ENCODE data around the gene P3H4. TPM values are rescaled to one million over a fixed set of nuclear protein-coding genes. Genes with fewer than 3 reads are reported as not detected.
"Not testable (repeated sequence)": the region's sequence is repeated elsewhere in the genome, so short reads cannot be mapped to it uniquely, and the experiment has no call there.

Gene P3H4
- total and polyA plus RNA-seq, 7 donors: 3.0 to 12.3 (median 9.9) TPM

DNA sequence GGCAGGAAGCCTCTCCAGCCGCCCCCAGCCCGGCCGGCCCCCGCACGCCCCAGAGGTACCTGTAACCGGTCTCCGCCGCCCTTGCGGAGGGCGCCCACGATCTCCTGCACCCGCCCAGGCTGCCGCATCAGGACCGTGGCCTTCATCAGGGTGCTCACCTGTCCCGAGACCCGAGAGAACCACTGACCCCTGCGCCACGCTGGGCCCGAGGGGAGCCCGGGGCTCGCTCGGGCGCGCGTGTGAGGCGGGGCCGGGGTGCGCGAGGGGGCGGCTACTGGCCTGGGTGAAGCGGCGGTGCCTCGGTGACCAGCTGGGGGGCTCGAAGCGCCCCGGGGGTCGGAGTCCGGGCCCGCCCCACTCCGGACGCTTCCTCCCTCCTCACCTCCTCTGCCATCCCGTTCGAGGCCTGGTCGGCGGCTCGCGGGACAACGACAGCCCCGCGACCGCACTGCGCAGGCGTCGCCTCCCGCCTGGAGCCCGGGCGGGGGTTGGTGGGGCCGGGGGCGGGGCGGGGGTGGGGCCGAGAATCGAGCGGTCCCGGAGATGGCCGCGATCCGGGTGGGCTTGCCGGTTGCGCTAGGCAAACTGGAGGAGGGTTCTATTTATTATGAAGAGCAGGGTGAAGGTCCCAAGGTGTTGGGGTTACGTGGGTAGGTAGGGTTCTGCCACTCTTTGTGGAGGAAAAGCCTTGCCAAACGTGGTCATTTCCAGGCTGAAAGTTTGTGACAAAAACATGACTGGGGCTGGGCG lies 24.2 kb upstream of the P3H4 start, which contains the start of gene NT5C3B:
TSS of gene NT5C3B (minus strand) at position 433 of the 750 bp plus-strand sequence. CDS start at position 394, 39 bp downstream.
- Histone ChIP-seq H3K36me3 (peaks cover 4 to 28% (median 14%) of the 10 kb centered on the region in 4 donors), H3K4me3 (peak within 1 kb of the TSS; percentile 68 to 97 (median 84)), H3K9me3 (no peaks in the 10 kb centered on the region), H3K4me1 (peaks cover 0 to 17% (median 15%) of the 10 kb centered on the region in 4 donors), H3K27ac (peak within 1 kb of the TSS; percentile 77 to 91 (median 86)), H3K27me3 (no peaks in the 10 kb centered on the region)
- no peak for TF ChIP-seq POLR2A (IDR thresholded peaks at IDR 0.05)
- TF ChIP-seq POLR2AphosphoS5 (IDR thresholded peaks at IDR 0.05): peak; percentile 49 to 76 (median 62)
- WGBS, 2 donors: 1% methylated on average over 72 of the region's 72 CpGs
- DNase-seq: peak; percentile 82
- intact Hi-C loops (cut with DNase I): loop anchor here (2.0 kb wide), 1 partner anchor 23 kb away; the partner anchor contains the start of gene FKBP10

DNA sequence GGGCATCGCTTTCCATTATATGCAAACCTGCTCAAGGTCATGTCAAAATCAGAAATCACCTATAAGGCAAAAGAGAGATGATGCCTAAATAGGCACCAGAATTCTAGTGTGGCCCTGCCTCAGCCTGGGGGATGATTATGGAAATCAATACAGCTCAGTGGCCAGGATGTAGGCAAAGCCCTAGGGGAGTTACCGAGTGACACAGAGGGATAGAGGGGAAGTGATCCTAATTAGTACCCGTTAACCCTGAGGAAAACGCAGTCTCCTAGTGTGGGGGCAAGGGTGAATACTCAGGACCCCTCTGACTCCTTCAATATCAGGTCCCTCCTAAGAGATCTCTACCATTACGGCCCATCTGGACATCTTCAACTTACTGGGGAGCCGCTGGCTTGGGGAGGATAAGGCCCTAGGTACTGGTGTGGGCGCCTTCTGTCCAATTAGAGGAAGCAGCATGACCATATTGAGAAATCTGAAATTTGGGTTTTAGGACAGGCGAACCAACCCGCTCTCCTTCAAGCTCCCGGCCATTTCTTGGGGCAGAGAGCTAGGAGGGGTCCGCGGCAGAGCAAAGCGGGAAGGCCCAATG lies 23.6 kb upstream of the P3H4 start:
- Histone ChIP-seq H3K4me3 (peak overlapping the region; percentile 68 to 97 (median 84)), H3K4me1 (peaks cover 0 to 17% (median 15%) of the 10 kb centered on the region in 4 donors), H3K27me3 (no peaks in the 10 kb centered on the region), H3K27ac (peak overlapping the region; percentile 77 to 91 (median 86)), H3K36me3 (peaks cover 11 to 35% (median 19%) of the 10 kb centered on the region in 4 donors), H3K9me3 (no peaks in the 10 kb centered on the region)
- no peak for TF ChIP-seq POLR2A (IDR thresholded peaks at IDR 0.05)
- DNase-seq: no peak
- intact Hi-C loops (cut with DNase I): loop anchor here (2.0 kb wide), 1 partner anchor 23 kb away; the partner anchor contains the start of gene FKBP10
- WGBS, 2 donors: 21 to 30% methylated on average over 13 of the region's 13 CpGs

DNA sequence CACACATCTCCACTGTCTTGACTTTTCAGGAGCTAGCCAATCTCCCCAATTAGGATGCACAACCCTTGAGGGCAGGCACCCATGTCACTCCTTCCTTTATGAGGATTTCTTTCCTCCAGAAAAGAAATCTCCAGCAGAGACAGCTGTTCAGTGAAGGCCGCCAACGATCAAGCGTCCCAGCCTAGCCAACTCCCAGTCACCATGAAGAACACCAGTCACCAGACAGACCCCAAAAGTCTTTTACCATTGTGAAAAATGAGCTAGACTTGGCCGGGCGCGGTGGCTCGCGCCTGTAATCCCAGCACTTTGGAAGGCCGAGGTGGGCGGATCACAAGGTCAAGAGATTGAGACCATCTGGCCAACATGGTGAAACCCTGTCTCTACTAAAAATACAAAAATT lies 18.2 kb upstream of the P3H4 start:
- H3K9me3 ChIP-seq; DNase-seq; intact Hi-C loops (cut with DNase I); H3K27me3 ChIP-seq; H3K27ac ChIP-seq; H3K4me3 ChIP-seq: not testable (repeated sequence)
- Histone ChIP-seq H3K4me1 (peaks cover 0 to 13% (median 6%) of the 10 kb centered on the region in 4 donors), H3K36me3 (peaks cover 24 to 85% (median 32%) of the 10 kb centered on the region in 4 donors)
- 86% methylated on average over 10 of the region's 10 CpGs for WGBS, 2 donors

DNA sequence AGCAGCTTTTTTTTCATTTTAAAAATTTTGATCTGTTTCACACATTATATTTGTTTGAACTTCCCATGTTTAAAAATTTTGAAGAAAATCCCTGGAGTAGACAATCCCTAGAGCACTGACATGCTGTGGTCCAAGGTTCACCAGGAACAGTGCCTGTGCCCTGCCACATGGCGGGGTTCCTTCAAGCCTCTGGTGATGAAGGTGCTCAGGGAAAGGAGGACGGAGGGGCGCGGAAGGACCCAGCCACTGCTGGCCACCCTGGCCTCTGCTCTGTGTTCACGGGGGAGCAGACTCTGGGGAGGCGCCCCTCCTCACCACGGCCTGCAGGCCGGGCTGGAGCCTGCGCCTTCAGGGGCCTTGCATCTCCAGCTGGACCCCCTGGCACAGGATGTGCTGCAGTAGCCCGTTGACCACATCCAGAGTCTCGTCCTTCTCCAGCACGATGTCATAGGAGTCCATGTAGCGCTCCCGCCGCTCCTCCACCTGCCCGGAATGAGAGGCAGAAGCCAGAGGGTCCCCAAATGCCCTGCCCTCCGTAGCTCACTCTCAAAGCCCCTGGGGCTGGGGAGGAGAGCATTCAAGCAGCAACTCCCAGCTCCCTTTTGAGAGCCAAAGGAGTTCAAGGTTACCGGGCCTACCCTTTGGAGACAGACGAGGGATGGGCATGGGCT lies 13.6 kb upstream of the P3H4 start:
- Histone ChIP-seq H3K9me3 (no peaks in the 10 kb centered on the region), H3K36me3 (peaks cover 12 to 54% (median 14%) of the 10 kb centered on the region in 4 donors), H3K27me3 (no peaks in the 10 kb centered on the region), H3K4me1 (peaks cover 0 to 6% (median 2%) of the 10 kb centered on the region in 4 donors), H3K27ac (no peak overlapping the region), H3K4me3 (no peak overlapping the region)
- intact Hi-C loops (cut with DNase I): no loop called here
- no peak for DNase-seq
- WGBS, 2 donors: 91 to 93% methylated on average over 19 of the region's 19 CpGs
- TF ChIP-seq, protein P1, sequence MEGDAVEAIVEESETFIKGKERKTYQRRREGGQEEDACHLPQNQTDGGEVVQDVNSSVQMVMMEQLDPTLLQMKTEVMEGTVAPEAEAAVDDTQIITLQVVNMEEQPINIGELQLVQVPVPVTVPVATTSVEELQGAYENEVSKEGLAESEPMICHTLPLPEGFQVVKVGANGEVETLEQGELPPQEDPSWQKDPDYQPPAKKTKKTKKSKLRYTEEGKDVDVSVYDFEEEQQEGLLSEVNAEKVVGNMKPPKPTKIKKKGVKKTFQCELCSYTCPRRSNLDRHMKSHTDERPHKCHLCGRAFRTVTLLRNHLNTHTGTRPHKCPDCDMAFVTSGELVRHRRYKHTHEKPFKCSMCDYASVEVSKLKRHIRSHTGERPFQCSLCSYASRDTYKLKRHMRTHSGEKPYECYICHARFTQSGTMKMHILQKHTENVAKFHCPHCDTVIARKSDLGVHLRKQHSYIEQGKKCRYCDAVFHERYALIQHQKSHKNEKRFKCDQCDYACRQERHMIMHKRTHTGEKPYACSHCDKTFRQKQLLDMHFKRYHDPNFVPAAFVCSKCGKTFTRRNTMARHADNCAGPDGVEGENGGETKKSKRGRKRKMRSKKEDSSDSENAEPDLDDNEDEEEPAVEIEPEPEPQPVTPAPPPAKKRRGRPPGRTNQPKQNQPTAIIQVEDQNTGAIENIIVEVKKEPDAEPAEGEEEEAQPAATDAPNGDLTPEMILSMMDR (IDR thresholded peaks at IDR 0.05): no peak
- TF ChIP-seq EP300 (IDR thresholded peaks at IDR 0.05): no peak
- TF ChIP-seq POLR2A (IDR thresholded peaks at IDR 0.05): no peak
- TF ChIP-seq POLR2AphosphoS5 (IDR thresholded peaks at IDR 0.05): no peak

DNA sequence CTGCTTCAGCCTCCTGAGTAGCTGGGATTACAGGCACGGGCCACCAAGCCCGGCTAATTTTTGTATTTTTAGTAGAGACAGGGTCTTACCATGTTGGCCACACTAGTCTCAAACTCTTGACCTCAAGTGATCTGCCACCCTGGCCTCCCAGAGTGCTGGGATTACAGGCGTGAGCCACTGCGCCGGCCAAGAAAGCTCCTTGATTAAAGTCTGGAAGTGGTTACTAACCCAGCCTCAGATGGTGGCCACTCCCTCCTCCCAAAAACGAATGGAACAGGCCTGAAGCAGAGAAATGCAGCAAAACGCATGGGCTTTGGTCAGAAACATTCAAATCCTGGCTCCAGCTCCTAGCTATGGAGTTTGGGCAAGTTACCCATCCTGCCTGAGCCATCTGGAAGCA lies 12.3 kb upstream of the P3H4 start:
- no peaks in the 10 kb centered on the region for H3K9me3 ChIP-seq
- intact Hi-C loops (cut with DNase I): no loop called here
- no peaks in the 10 kb centered on the region for H3K27me3 ChIP-seq
- DNase-seq: no peak
- H3K27ac ChIP-seq: no peak overlapping the region
- peaks cover 5 to 43% (median 9%) of the 10 kb centered on the region in 4 donors for H3K36me3 ChIP-seq
- no peak overlapping the region for H3K4me3 ChIP-seq
- WGBS, 2 donors: 65% methylated on average over 7 of the region's 7 CpGs
- peaks cover 0 to 6% (median 2%) of the 10 kb centered on the region in 4 donors for H3K4me1 ChIP-seq
- TF ChIP-seq POLR2A (IDR thresholded peaks at IDR 0.05): no peak
- TF ChIP-seq POLR2AphosphoS5 (IDR thresholded peaks at IDR 0.05): no peak
- TF ChIP-seq, protein P1 (IDR thresholded peaks at IDR 0.05): no peak
- no peak for TF ChIP-seq EP300 (IDR thresholded peaks at IDR 0.05)

DNA sequence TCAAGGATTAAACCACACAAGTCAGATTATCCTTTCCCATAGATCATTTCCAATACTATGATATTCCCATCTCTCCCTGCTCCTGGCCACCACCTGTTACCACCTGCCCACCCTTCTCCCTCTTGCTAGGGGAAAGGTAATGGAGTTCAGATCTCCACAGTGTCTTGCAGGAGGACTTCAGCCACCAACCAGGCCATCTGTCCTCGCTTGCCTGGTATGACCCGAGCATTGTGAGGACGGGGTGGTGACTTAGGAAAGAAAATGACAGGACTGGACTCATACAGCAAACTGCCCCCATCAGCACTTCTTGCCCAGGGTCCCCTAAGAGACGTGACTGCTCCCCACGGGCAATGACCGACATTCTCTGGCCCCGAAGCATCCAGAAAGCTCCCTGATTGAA lies 11.8 kb upstream of the P3H4 start:
- Histone ChIP-seq H3K36me3 (peaks cover 5 to 38% (median 7%) of the 10 kb centered on the region in 4 donors), H3K27me3 (no peaks in the 10 kb centered on the region), H3K27ac (no peak overlapping the region), H3K4me3 (no peak overlapping the region), H3K9me3 (no peaks in the 10 kb centered on the region), H3K4me1 (peaks cover 0 to 6% (median 2%) of the 10 kb centered on the region in 4 donors)
- 87 to 88% methylated on average over 7 of the region's 7 CpGs for WGBS, 2 donors
- intact Hi-C loops (cut with DNase I): no loop called here
- no peak for TF ChIP-seq POLR2A (IDR thresholded peaks at IDR 0.05)
- TF ChIP-seq POLR2AphosphoS5 (IDR thresholded peaks at IDR 0.05): no peak
- TF ChIP-seq, protein P1 (IDR thresholded peaks at IDR 0.05): no peak
- no peak for TF ChIP-seq EP300 (IDR thresholded peaks at IDR 0.05)
- DNase-seq: no peak
